Stimulated activated CD8-positive, alpha-beta memory T cell treated with anti-CD3 and anti-CD28 coated beads, Interleukin-7, amount 100 ng/mL, for 24 hours (primary cell): ENCODE results near the gene HS3ST4.
"Not testable (repeated sequence)": the region's sequence is repeated elsewhere in the genome, so short reads cannot be mapped to it uniquely, and the experiment has no call there.

ENCODE experiments used
- DNase-seq: peaks from one replicate; pipeline ENCODE4 v3.0.0-alpha.2; 2020; ENCODE audit warnings: low read depth

The HS3ST4 gene

GRCh38 chr16:25734430-25735385, 42.9 kb downstream of the HS3ST4 start:
- no peak for DNase-seq

GRCh38 chr16:25735645-25736044, 43.9 kb downstream of the HS3ST4 start:
- DNase-seq: no peak

- no peak for DNase-seq
Measured at GRCh38 chr16:25747160-25747758, 55.5 kb downstream of the HS3ST4 start.

GRCh38 chr16:25748092-25748654, 56.4 kb downstream of the HS3ST4 start:
- DNase-seq: no peak

GRCh38 chr16:25750488-25751216, 58.9 kb downstream of the HS3ST4 start:
- no peak for DNase-seq

- no peak for DNase-seq
Measured at GRCh38 chr16:25751230-25751835, 59.6 kb downstream of the HS3ST4 start.

GRCh38 chr16:25764466-25764865, 72.7 kb downstream of the HS3ST4 start:
- DNase-seq: no peak

GRCh38 chr16:25771216-25771615, 79.5 kb downstream of the HS3ST4 start:
- DNase-seq: no peak

- DNase-seq: no peak
Measured at GRCh38 chr16:25771812-25772568, 80.2 kb downstream of the HS3ST4 start.

GRCh38 chr16:25776214-25776613, 84.5 kb downstream of the HS3ST4 start:
- not testable (repeated sequence) for DNase-seq

GRCh38 chr16:25783226-25783625, 91.5 kb downstream of the HS3ST4 start:
- DNase-seq: no peak

GRCh38 chr16:25785361-25785760, 93.6 kb downstream of the HS3ST4 start:
- no peak for DNase-seq

- DNase-seq: no peak
Measured at GRCh38 chr16:25786748-25787147, 95.0 kb downstream of the HS3ST4 start.

GRCh38 chr16:25788637-25789036, 96.9 kb downstream of the HS3ST4 start:
- no peak for DNase-seq

GRCh38 chr16:25796239-25796638, 104.5 kb downstream of the HS3ST4 start:
- no peak for DNase-seq

- no peak for DNase-seq
Measured at GRCh38 chr16:25798065-25798464, 106.3 kb downstream of the HS3ST4 start.

GRCh38 chr16:25799816-25800215, 108.1 kb downstream of the HS3ST4 start:
- no peak for DNase-seq

- DNase-seq: no peak
Measured at GRCh38 chr16:25812215-25812614, 120.5 kb downstream of the HS3ST4 start.

- DNase-seq: no peak
Measured at GRCh38 chr16:25817295-25817694, 125.5 kb downstream of the HS3ST4 start.

- DNase-seq: no peak
Measured at GRCh38 chr16:25817876-25818275, 126.1 kb downstream of the HS3ST4 start.

- no peak for DNase-seq
Measured at GRCh38 chr16:25823891-25824290, 132.1 kb downstream of the HS3ST4 start.
